HG02885 (cell line): Measurements from ENCODE around the gene TRH.
"Not testable (repeated sequence)": the region's sequence is repeated elsewhere in the genome, so short reads cannot be mapped to it uniquely, and the experiment has no call there.

ENCODE experiments used
- ATAC-seq: cut with Tn5 transposase; IDR thresholded peaks from one replicate; pipeline ENCODE4 v1.9.1; 2021; ENCODE audit warnings: mild to moderate bottlenecking; ENCODE audit not compliant: unreplicated experiment, poor library complexity

Gene TRH

DNA sequence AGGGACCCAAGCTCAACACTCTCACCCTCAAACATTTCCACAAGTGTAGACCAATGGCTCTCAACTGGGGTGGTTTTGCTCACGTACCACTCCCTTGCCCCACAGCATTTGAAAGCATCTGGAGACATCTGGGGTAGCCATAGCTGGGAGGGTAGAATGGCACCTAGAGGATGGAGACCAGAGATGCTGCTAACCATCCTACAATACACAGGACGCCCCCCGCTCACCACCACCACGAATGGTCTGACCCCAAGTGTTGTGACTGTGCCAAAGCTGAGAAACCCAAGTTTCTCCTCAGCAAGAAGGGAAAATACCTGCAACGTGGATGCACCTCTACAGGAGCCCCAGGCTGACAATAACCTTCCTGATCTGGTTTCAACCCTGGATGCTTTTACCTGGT is 24.7 kb downstream of the TRH start:
- ATAC-seq, result not testable (repeated sequence)

DNA sequence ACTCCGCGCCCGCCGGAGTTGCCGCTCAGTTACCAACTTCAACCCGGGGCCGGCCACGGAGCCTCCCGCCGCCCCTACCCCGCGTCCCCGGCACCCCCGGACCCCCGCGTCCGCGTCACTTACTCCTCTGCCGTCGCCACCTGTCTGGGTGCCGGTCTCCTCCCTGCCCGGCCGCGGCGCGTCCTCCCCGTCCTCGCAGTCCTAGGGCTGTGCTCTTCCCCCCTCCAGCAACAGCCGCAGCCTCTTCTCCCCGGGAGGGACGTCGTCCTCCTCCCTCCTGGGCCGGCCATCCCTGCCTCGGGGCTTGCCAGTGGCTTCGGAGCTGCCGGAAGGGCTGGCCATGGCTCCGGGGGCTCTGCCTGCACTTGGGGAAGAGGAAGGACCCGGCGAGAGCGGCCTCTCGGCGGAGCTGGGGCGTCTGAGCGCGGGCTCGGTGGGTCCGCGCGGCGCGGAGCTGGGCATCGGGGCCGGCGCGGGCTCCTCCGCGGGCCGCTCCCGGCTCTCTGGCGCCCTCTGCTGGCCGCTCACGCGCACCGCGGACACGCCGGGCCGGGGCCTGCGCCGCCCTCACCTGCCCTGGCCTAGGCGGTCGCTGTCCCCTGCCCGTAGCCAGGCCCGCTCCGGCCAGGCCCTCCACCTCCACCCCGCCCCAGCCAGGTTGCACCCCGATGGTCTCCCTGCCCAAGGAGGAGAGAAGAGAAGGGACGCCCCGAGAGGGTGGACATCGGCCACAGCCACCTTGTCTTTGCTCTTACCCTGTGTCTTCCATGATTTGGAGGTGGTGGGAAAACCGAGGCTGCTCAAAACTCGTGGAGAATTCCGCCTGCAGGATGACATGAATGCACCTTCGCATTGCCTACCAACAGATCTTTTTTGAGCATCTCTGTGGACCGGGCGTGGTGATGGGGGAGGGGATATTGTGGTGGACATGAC is 28.4 kb downstream of the TRH start:
- not testable (repeated sequence) for ATAC-seq

DNA sequence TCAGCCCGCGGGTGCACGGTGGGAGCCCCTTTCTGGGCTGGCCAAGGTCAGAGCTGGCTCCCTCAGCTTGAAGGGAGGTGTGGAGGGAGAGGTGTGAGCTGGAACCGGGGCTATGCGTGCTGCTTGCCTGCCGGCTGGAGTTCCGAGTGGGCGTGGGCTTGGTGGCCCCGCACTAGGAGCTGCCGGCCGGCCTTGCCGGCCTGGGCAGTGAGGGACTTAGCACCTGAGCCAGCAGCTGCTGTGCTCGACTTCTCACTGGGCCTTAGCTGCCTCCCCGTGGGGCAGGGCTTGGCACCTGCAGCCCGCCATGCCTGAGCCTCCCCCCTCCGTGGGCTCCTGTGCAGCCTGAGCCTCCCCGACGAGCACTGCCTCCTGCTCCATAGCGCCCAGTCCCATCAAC is 36.0 kb downstream of the TRH start:
- ATAC-seq, result no peak

GRCh38 chr3:130012108-130012507 is 37.6 kb downstream of the TRH start:
- ATAC-seq, result not testable (repeated sequence)

- ATAC-seq, result not testable (repeated sequence)
Observed at GRCh38 chr3:130013246-130013645, 38.7 kb downstream of the TRH start.

GRCh38 chr3:130014526-130014925 is 40.0 kb downstream of the TRH start:
- ATAC-seq, result no peak

- ATAC-seq, result not testable (repeated sequence)
Observed at GRCh38 chr3:130017661-130018060, 43.1 kb downstream of the TRH start.

GRCh38 chr3:130026146-130026829 is 51.8 kb downstream of the TRH start:
- ATAC-seq, result not testable (repeated sequence)

GRCh38 chr3:130027437-130027836 is 52.9 kb downstream of the TRH start:
- not testable (repeated sequence) for ATAC-seq
